Fibroblast of pulmonary artery (primary cell): ENCODE measurements around the gene SNN.

Experiments
- DNase-seq: peaks from one replicate; pipeline ENCODE4 v3.0.0-alpha.2; 2010; ENCODE audit warnings: low read depth
- H3K4me3 ChIP-seq: replicated peaks from 2 replicates; pipeline ENCODE4 v1.5.1; 2011; ENCODE audit warnings: low read depth, mild to moderate bottlenecking, control low read depth, low read length, moderate library complexity
- TF ChIP-seq, protein P1 (sequence below): IDR thresholded peaks from 2 replicates; pipeline ENCODE4 v1.5.1; 2011; ENCODE audit warnings: mild to moderate bottlenecking, control low read depth, low read length, inconsistent platforms; ENCODE audit errors: missing control alignments

SNN gene

DNA sequence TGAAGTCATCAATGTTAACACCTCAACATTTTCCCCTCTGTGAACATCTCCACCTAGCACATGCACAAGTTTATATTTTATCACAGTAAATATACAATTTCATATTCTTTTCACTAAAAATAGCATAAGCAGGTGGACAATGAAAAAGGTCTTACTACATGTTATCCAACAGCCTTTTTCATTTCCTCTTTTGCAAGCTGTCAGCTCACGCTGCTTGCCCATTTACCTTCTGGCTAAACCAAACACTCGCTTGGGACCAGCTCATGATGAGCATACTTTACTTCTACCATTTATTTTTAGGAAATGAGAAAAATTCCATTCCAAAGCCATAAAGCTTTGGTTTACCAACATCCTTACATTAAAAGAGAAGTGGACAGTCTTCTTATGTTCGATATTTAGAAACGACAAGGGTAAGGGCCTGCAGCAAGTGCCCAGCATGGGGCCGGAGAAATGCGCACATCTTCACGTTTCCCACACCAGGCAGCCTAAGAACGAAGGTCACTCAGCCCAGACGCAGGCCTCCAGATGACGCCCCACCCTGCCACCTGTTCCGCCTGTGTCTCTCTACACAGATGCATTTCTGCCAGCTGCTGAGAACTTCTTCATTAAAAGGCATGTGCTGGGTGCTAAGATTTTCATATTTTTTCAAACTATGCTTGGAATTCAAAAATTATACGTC is 13.9 kb downstream of the SNN start:
- TF ChIP-seq, protein P1, sequence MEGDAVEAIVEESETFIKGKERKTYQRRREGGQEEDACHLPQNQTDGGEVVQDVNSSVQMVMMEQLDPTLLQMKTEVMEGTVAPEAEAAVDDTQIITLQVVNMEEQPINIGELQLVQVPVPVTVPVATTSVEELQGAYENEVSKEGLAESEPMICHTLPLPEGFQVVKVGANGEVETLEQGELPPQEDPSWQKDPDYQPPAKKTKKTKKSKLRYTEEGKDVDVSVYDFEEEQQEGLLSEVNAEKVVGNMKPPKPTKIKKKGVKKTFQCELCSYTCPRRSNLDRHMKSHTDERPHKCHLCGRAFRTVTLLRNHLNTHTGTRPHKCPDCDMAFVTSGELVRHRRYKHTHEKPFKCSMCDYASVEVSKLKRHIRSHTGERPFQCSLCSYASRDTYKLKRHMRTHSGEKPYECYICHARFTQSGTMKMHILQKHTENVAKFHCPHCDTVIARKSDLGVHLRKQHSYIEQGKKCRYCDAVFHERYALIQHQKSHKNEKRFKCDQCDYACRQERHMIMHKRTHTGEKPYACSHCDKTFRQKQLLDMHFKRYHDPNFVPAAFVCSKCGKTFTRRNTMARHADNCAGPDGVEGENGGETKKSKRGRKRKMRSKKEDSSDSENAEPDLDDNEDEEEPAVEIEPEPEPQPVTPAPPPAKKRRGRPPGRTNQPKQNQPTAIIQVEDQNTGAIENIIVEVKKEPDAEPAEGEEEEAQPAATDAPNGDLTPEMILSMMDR, result no peak
- no peak overlapping the region for H3K4me3 ChIP-seq
- no peak for DNase-seq

DNA sequence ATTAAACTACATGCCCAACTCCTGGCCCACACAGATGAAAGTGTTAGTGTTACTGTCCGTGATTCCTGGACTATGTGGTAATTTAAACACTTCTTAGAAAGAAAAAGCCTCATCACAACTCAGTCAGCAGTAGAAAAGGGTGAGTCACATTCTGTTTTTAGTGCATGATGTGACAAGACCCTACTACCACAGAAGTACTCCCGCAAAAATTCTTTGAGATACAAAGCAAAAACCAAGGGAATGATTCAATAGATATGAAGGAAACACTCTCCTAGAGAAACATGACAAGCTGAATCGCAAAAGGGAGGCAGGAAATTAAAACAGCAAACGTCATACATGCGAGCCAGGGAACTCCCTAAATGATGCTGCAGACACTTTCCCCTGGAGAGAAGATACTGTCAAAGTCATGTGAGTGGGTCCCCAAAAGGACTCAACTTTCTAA is 14.4 kb downstream of the SNN start:
- H3K4me3 ChIP-seq, result no peak overlapping the region
- TF ChIP-seq, protein P1, result no peak
- DNase-seq, result peak; percentile 91

- no peak for DNase-seq
- TF ChIP-seq, protein P1, result no peak
Observed at GRCh38 chr16:11683145-11683544, 14.9 kb downstream of the SNN start.

GRCh38 chr16:11684231-11685025 is 16.2 kb downstream of the SNN start:
- H3K4me3 ChIP-seq, result no peak overlapping the region
- TF ChIP-seq, protein P1, result no peak
- DNase-seq, result no peak

More at GRCh38 chr16:11683145-11683544, 14.9 kb downstream of the SNN start:
- H3K4me3 ChIP-seq, result no peak overlapping the region

GRCh38 chr16:11685844-11686618 is 17.8 kb downstream of the SNN start:
- TF ChIP-seq, protein P1, result no peak
- no peak overlapping the region for H3K4me3 ChIP-seq
- DNase-seq, result no peak

DNA sequence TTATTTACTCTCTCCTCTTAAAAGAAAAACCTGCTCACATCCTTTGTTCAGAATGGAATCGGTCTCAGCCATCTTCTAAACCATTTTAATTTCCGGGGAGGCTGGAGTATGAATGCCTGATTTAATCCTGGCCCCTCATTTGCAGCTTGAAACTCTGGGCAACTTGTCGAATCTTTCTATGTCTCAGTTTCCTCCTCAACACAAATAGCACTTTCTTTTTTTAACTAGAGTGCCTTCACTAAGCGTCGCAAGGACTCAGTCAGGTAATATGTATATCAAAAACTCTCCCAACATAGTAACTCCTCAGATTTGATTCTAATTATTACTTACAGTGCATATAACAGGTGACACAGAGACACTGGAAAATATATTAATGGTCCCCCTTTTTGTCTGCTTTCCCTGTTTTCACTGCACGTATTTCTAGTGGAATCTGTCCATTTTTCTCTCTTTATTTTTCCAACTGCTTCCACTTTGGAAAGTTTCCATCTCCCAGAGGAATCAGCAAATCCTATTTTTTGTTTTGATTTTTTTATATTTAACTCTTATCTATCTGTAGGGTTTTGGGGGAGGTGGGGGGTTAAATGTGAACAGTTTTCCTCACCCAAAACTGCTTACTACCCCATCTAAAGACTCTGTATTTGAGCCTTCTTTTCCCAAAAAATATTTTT is 18.6 kb downstream of the SNN start:
- no peak for DNase-seq
- TF ChIP-seq, protein P1, result no peak
- no peak overlapping the region for H3K4me3 ChIP-seq
